GM21381 (cell line): ENCODE results near the gene KLK8.

ENCODE experiments used
- ATAC-seq: cut with Tn5 transposase; IDR thresholded peaks from one replicate; pipeline ENCODE4 v1.9.1; 2021; ENCODE audit warnings: mild to moderate bottlenecking, moderate library complexity; ENCODE audit not compliant: unreplicated experiment

KLK8 gene

DNA sequence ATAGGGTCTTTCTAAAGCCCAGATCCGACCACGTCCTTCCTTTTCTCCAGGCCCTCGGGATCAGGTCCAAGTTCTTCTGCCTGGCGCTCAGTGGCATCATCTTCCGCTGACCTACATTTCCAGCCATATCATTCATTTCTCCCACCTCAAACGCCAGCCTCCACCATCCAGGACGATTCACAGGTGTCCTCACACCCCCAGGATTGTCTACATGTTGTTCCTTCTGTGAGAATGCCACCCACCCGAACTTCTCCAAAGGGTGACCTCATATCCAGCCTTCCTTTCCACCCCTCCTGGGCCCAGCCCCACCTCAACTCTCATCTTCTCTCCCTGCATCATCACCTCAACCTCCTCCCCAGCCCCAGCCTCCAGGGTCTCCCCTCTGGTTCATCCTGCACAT lies 43.8 kb downstream of the KLK8 start:
- ATAC-seq, result no peak

DNA sequence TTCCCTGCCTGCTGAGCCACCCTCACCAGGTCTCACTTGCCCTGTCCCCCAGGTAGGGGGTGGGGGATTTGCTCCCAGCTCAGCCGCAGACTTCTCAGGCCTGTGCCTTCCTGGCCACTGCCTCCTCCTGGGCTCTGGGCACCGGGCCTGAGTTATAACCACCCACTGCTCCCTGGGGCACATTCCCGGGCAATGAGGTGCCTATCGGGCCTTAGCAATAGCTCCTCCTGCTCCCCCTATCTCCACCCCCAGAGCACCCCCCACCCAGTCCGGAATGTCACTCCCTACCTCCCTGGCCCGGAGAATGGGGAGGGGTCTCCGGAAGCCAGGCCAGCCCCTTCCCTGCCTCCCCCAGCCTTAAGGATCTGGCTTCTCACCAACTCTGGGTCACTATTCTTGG lies 48.5 kb downstream of the KLK8 start, which contains the start of gene KLK5:
TSS of gene KLK5 (minus strand) at position 129 of the 400 bp plus-strand sequence. CDS start 381 bp downstream, outside the sequence.
- ATAC-seq, result no peak

DNA sequence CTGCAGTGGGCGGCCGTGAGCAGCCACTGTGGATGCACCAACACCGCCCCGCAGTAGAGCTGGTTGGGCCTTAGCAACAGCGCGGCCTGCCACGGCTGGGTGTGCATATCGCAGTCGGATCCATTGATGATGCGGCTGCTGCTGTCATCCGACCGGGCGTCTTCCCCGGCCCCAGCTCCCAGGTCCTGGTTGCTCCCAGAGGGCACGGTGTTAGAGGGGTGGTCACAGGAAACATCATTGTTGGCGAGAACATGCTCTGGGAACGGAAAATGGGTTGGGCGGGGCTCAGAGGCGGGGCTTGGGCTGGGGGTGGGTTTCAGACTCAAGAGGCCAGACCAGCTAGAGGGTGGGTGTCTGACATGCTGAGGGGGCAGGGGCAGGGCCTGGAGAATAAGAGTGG lies 51.5 kb downstream of the KLK8 start:
- ATAC-seq, result no peak

DNA sequence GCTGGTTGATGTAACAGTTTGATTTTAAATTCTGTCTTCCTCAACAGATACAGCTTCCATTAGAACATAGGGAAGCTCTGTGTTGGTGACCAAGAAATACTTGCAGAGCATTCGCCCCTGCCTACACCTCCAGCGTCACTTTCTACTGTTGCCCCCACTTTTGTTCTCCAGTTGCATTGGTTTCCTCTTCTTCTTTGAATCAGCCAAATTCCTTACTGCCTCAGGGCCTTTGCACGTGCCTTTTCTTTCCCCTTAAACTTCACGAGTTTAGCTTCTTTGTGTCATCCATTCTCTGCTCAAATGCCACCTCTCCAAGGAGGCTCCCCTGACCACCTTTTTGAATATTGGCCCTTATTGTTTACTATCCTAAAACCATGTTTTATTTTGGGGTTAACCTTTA lies 54.3 kb downstream of the KLK8 start:
- ATAC-seq, result no peak
